MM.1S (cell line): ENCODE measurements around the gene NSD1.

ENCODE experiments used
- EZH2 ChIP-seq: fragments of 300-600 bp; sonication (generic); optimal IDR thresholded peaks from 2 replicates; pipeline ENCODE3; 2017; ENCODE audit warnings: low read depth, mild to moderate bottlenecking, antibody characterized with exemption, low read length, mixed read lengths
- EZH2phosphoT487 ChIP-seq: fragments of 300-600 bp; sonication (generic); IDR thresholded peaks from 2 replicates; pipeline ENCODE4 v1.6.1; 2018; ENCODE audit warnings: antibody characterized with exemption, low read length
- TF ChIP-seq, protein P1 (sequence below): fragments of 300-600 bp; sonication (generic); IDR thresholded peaks from 2 replicates; pipeline ENCODE4 v1.5.1; 2016; ENCODE audit warnings: antibody characterized with exemption, low read length, mixed read lengths

GRCh38 chr5:177290816-177291596, 157.4 kb downstream of the NSD1 start:
- TF ChIP-seq, protein P1, sequence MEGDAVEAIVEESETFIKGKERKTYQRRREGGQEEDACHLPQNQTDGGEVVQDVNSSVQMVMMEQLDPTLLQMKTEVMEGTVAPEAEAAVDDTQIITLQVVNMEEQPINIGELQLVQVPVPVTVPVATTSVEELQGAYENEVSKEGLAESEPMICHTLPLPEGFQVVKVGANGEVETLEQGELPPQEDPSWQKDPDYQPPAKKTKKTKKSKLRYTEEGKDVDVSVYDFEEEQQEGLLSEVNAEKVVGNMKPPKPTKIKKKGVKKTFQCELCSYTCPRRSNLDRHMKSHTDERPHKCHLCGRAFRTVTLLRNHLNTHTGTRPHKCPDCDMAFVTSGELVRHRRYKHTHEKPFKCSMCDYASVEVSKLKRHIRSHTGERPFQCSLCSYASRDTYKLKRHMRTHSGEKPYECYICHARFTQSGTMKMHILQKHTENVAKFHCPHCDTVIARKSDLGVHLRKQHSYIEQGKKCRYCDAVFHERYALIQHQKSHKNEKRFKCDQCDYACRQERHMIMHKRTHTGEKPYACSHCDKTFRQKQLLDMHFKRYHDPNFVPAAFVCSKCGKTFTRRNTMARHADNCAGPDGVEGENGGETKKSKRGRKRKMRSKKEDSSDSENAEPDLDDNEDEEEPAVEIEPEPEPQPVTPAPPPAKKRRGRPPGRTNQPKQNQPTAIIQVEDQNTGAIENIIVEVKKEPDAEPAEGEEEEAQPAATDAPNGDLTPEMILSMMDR, result no peak
- TF ChIP-seq EZH2 (no peak), EZH2phosphoT487 (no peak)
